Neural progenitor cell (in vitro differentiated cells): ENCODE results near the gene CRELD2. TPM values are rescaled to one million over a fixed set of nuclear protein-coding genes. Genes with fewer than 3 reads are reported as not detected.

Source experiments
- DNase-seq: peaks from one replicate; pipeline ENCODE4 v3.0.0-alpha.2; 2016; ENCODE audit warnings: low spot score
- H2AFZ ChIP-seq: fragments of 200-600 bp; sonication (generic); replicated peaks from 2 replicates; pipeline ENCODE4 v1.6.1; 2016; ENCODE audit warnings: antibody characterized with exemption
- H3F3A ChIP-seq: fragments of 200-600 bp; sonication (generic); 2 replicates; pipeline ENCODE4 v1.6.1; 2016; ENCODE audit warnings: antibody characterized with exemption, low read depth
- H3K27ac ChIP-seq: fragments of 200-600 bp; sonication (generic); 2 replicates; pipeline ENCODE4 v1.5.1; 2016; ENCODE audit warnings: mild to moderate bottlenecking
- H3K27me3 ChIP-seq: fragments of 200-600 bp; sonication (generic); 2 replicates; pipeline ENCODE4 v1.6.1; 2016; ENCODE audit warnings: mild to moderate bottlenecking, moderate library complexity
- H3K36me3 ChIP-seq: fragments of 200-600 bp; sonication (generic); 2 replicates; pipeline ENCODE4 v1.5.1; 2016
- H3K4me1 ChIP-seq: fragments of 200-600 bp; sonication (generic); 2 replicates; pipeline ENCODE4 v1.6.1; 2016; ENCODE audit warnings: mixed run types
- H3K4me2 ChIP-seq: fragments of 200-600 bp; sonication (generic); 2 replicates; pipeline ENCODE4 v1.6.1; 2016
- H3K4me3 ChIP-seq: fragments of 200-600 bp; sonication (generic); 2 replicates; pipeline ENCODE4 v1.5.1; 2016
- H3K79me2 ChIP-seq: fragments of 200-600 bp; sonication (generic); 2 replicates; pipeline ENCODE4 v1.6.1; 2016; ENCODE audit warnings: low read depth
- H3K9ac ChIP-seq: fragments of 200-600 bp; sonication (generic); 2 replicates; pipeline ENCODE4 v1.6.1; 2016
- H3K9me3 ChIP-seq: fragments of 200-600 bp; sonication (generic); 2 replicates; pipeline ENCODE4 v1.5.1; 2016; ENCODE audit warnings: low read depth
- H4K20me1 ChIP-seq: fragments of 200-600 bp; sonication (generic); 2 replicates; pipeline ENCODE4 v1.6.1; 2016; ENCODE audit warnings: low read depth
- H3K27ac Mint-ChIP-seq: 3 replicates; pipeline ENCODE4 v1.8.0; 2021; ENCODE audit warnings: mixed read lengths
- H3K27me3 Mint-ChIP-seq: 2 replicates; pipeline ENCODE4 v1.8.0; 2022; ENCODE audit warnings: low read depth, mild to moderate bottlenecking, inconsistent platforms, moderate library complexity, mixed read lengths; ENCODE audit not compliant: insufficient read depth
- H3K36me3 Mint-ChIP-seq: 3 replicates; pipeline ENCODE4 v1.8.0; 2021; ENCODE audit warnings: mixed read lengths
- H3K4me1 Mint-ChIP-seq: 3 replicates; pipeline ENCODE4 v1.8.0; 2021; ENCODE audit warnings: mixed read lengths
- H3K4me3 Mint-ChIP-seq: 3 replicates; pipeline ENCODE4 v1.8.0; 2021; ENCODE audit warnings: mild to moderate bottlenecking, moderate library complexity, mixed read lengths
- H3K9me3 Mint-ChIP-seq: 3 replicates; pipeline ENCODE4 v1.8.0; 2020; ENCODE audit warnings: mixed read lengths
- CTCF ChIP-seq: fragments of 200-600 bp; sonication (generic); IDR thresholded peaks from 2 replicates; pipeline ENCODE4 v1.5.1; 2017; ENCODE audit warnings: antibody characterized with exemption, mild to moderate bottlenecking
- EZH2 ChIP-seq: fragments of 200-600 bp; sonication (generic); IDR thresholded peaks from 2 replicates; pipeline ENCODE4 v1.6.1; 2017; ENCODE audit warnings: antibody characterized with exemption, mild to moderate bottlenecking, moderate library complexity
- EZH2phosphoT487 ChIP-seq: fragments of 200-600 bp; sonication (generic); IDR thresholded peaks from 2 replicates; pipeline ENCODE4 v1.6.1; 2017; ENCODE audit warnings: antibody characterized with exemption
- total RNA-seq: library from RNA; depleted of rRNA; stranded (reverse); fragments of >200 nt; gene quantifications from 2 replicates; pipeline ENCODE4 v1.2.3, GENCODE V29; 2015; ENCODE audit warnings: low replicate concordance

Gene CRELD2
- total RNA-seq, 1 donor from 2014 or later: 12.2 TPM

DNA sequence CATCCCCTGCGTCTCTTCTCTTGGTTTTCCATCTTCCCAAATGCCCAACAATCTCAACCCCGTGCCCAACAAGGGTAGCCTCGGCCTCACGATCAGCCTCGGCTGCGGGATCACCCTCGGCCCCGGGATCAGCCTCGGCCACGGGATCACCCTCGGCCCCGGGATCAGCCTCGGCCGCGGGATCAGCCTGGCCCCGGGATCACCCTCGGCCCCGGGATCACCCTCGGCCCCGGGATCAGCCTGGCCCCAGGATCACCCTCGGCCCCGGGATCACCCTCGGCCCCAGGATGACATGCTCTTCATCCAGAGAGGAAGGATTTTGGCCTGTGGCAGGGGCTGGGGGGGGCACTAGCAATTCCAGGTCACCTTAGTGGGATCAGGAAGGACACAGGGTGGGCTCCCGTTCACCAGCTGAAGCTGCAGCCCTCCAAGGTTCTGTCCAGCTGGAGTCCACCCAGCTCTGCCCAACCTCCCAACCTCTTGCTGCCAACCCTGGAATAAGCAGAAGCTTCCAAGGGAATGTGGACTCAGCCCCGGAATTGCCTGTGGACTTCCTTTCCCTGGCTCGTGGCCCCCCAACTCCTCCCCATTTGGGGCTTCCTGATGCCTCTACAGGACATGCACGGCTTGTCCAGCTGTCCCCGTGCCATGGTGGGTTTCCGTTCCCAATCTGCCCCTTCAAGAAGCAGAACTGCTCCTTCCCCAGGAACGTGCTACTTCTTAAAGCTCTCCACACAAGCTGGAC lies 6.4 kb upstream of the CRELD2 start:
- Histone ChIP-seq H4K20me1 (peaks cover 16% of the 10 kb centered on the region), H2AFZ (no peak overlapping the region), H3K4me2 (no peak overlapping the region), H3K27me3 (no peaks in the 10 kb centered on the region), H3K4me1 (no peaks in the 10 kb centered on the region), H3K9me3 (no peaks in the 10 kb centered on the region), H3K4me3 (no peak overlapping the region), H3K27ac (no peak overlapping the region), H3F3A (no peaks in the 10 kb centered on the region), H3K36me3 (no peaks in the 10 kb centered on the region), H3K9ac (no peak overlapping the region), H3K79me2 (peaks cover 9% of the 10 kb centered on the region)
- no peaks in the 10 kb centered on the region for H3K9me3 Mint-ChIP-seq
- peaks cover 2% of the 10 kb centered on the region for H3K4me1 Mint-ChIP-seq
- peaks cover 7% of the 10 kb centered on the region for H3K27me3 Mint-ChIP-seq
- no peak for TF ChIP-seq EZH2phosphoT487
- TF ChIP-seq EZH2: no peak
- no peak for TF ChIP-seq CTCF
- no peak for DNase-seq
- H3K27ac Mint-ChIP-seq: no peak overlapping the region
- no peak overlapping the region for H3K4me3 Mint-ChIP-seq
- H3K36me3 Mint-ChIP-seq: peaks cover 9% of the 10 kb centered on the region

DNA sequence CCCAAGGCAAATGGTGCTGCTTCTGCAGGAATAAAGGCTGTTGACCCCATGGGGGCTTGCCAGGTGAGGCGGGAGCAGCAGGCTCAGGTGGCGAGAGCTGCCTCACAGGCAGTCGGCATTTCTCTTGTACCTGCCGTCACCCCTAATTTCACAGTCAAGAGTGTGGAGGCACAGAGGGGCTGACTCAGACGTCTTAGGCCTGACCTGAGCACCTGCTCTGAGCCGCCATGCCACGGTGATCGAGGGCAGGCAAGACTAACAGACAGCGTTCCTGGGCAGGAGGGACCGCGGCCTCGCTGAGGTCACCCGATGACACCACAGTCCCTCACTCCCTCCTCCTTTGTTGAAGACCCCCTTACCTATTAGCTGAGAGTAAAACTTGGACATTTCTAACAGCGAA lies 5.4 kb upstream of the CRELD2 start:
- H3K36me3 Mint-ChIP-seq: peaks cover 3% of the 10 kb centered on the region
- H3K9ac ChIP-seq: no peak overlapping the region
- H3F3A ChIP-seq: peaks cover 5% of the 10 kb centered on the region
- H3K79me2 ChIP-seq: peaks cover 11% of the 10 kb centered on the region
- H3K4me3 ChIP-seq: no peak overlapping the region
- H4K20me1 ChIP-seq: peaks cover 16% of the 10 kb centered on the region
- TF ChIP-seq EZH2phosphoT487: no peak
- TF ChIP-seq EZH2: no peak
- no peak for TF ChIP-seq CTCF
- DNase-seq: no peak
- H3K27ac Mint-ChIP-seq: no peak overlapping the region
- no peak overlapping the region for H3K4me3 Mint-ChIP-seq
- H3K27me3 Mint-ChIP-seq: peaks cover 10% of the 10 kb centered on the region
- H2AFZ ChIP-seq: no peak overlapping the region
- no peaks in the 10 kb centered on the region for H3K4me1 ChIP-seq
- no peak overlapping the region for H3K4me2 ChIP-seq
- H3K9me3 Mint-ChIP-seq: no peaks in the 10 kb centered on the region
- peaks cover 6% of the 10 kb centered on the region for H3K4me1 Mint-ChIP-seq
- no peaks in the 10 kb centered on the region for H3K27me3 ChIP-seq
- no peaks in the 10 kb centered on the region for H3K36me3 ChIP-seq
- no peaks in the 10 kb centered on the region for H3K9me3 ChIP-seq
- no peak overlapping the region for H3K27ac ChIP-seq

- no peaks in the 10 kb centered on the region for H3K4me1 ChIP-seq
- Mint-ChIP-seq H3K36me3 (peaks cover 3% of the 10 kb centered on the region), H3K4me1 (peaks cover 6% of the 10 kb centered on the region), H3K9me3 (no peaks in the 10 kb centered on the region), H3K27me3 (peaks cover 10% of the 10 kb centered on the region), H3K4me3 (no peak overlapping the region), H3K27ac (no peak overlapping the region)
- H2AFZ ChIP-seq: no peak overlapping the region
- no peak overlapping the region for H3K4me3 ChIP-seq
- peaks cover 16% of the 10 kb centered on the region for H4K20me1 ChIP-seq
- H3K9ac ChIP-seq: no peak overlapping the region
- no peak overlapping the region for H3K27ac ChIP-seq
- H3K36me3 ChIP-seq: no peaks in the 10 kb centered on the region
- H3K27me3 ChIP-seq: no peaks in the 10 kb centered on the region
- no peaks in the 10 kb centered on the region for H3K9me3 ChIP-seq
- TF ChIP-seq EZH2: no peak
- no peak for TF ChIP-seq CTCF
- TF ChIP-seq EZH2phosphoT487: no peak
- H3K4me2 ChIP-seq: no peak overlapping the region
- H3F3A ChIP-seq: peaks cover 7% of the 10 kb centered on the region
- no peak for DNase-seq
- H3K79me2 ChIP-seq: peaks cover 11% of the 10 kb centered on the region
Observed at GRCh38 chr22:49913446-49913845, 5.0 kb upstream of the CRELD2 start.
